Nephron (organoid): ENCODE measurements around the gene DENND4B.

Source experiments
- H3K27ac Mint-ChIP-seq, 3 experiments: 2 replicates each; pipeline ENCODE4 v1.8.0; 2020; ENCODE audit warnings: mixed read lengths in 3 of 3, mild to moderate bottlenecking in 2 of 3, moderate library complexity in 1 of 3
- H3K27me3 Mint-ChIP-seq: 2 replicates; pipeline ENCODE4 v1.8.0; 2021; ENCODE audit warnings: low read depth, mild to moderate bottlenecking, moderate library complexity, mixed read lengths
- H3K36me3 Mint-ChIP-seq: 2 replicates; pipeline ENCODE4 v1.8.0; 2020; ENCODE audit warnings: low read depth, mixed read lengths
- H3K4me1 Mint-ChIP-seq: 2 replicates; pipeline ENCODE4 v1.8.0; 2020; ENCODE audit warnings: mixed read lengths
- H3K4me3 Mint-ChIP-seq, 3 experiments: 2 replicates each; pipeline ENCODE4 v1.8.0; 2020; ENCODE audit warnings: mild to moderate bottlenecking in 3 of 3, mixed read lengths in 3 of 3, moderate library complexity in 2 of 3
- H3K9me3 Mint-ChIP-seq: 2 replicates; pipeline ENCODE4 v1.8.0; 2020; ENCODE audit warnings: mixed read lengths
- TF ChIP-seq, protein P1 (sequence below), 3 experiments: fragments of 200-600 bp; sonication (generic); IDR thresholded peaks; one replicate each; pipeline ENCODE4 v1.5.0; 2021; ENCODE audit warnings: antibody characterized with exemption in 3 of 3; ENCODE audit not compliant: unreplicated experiment in 3 of 3

Gene DENND4B

DNA sequence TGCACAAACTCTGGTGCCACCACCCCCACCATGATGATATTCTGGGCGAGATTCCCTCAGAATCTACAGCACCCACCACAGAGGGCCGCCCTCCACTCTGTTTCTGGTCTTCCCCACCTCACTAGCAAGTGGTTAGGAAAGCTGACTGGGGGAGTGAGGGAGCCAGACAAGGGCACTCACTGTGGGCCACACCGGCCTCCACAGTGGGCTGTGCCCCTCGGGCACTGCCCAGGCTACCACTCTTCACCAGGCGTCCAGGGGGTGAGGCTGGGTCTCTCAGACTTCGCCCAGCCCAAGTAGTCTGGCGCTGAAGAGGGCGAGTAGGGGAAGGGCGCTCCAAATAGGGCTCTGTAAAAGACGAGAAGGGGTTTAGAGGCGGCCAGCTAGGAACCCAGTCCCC, 12.6 kb downstream of the DENND4B start:
- Mint-ChIP-seq H3K27ac (no peak overlapping the region), H3K4me3 (no peak overlapping the region), H3K27me3 (no peaks in the 10 kb centered on the region), H3K9me3 (no peaks in the 10 kb centered on the region), H3K4me1 (no peaks in the 10 kb centered on the region), H3K36me3 (peaks cover 45% of the 10 kb centered on the region)
- TF ChIP-seq, protein P1, sequence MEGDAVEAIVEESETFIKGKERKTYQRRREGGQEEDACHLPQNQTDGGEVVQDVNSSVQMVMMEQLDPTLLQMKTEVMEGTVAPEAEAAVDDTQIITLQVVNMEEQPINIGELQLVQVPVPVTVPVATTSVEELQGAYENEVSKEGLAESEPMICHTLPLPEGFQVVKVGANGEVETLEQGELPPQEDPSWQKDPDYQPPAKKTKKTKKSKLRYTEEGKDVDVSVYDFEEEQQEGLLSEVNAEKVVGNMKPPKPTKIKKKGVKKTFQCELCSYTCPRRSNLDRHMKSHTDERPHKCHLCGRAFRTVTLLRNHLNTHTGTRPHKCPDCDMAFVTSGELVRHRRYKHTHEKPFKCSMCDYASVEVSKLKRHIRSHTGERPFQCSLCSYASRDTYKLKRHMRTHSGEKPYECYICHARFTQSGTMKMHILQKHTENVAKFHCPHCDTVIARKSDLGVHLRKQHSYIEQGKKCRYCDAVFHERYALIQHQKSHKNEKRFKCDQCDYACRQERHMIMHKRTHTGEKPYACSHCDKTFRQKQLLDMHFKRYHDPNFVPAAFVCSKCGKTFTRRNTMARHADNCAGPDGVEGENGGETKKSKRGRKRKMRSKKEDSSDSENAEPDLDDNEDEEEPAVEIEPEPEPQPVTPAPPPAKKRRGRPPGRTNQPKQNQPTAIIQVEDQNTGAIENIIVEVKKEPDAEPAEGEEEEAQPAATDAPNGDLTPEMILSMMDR (IDR thresholded peaks at IDR 0.05; ENCODE audit: unreplicated experiment in 3 of 3): no peak

DNA sequence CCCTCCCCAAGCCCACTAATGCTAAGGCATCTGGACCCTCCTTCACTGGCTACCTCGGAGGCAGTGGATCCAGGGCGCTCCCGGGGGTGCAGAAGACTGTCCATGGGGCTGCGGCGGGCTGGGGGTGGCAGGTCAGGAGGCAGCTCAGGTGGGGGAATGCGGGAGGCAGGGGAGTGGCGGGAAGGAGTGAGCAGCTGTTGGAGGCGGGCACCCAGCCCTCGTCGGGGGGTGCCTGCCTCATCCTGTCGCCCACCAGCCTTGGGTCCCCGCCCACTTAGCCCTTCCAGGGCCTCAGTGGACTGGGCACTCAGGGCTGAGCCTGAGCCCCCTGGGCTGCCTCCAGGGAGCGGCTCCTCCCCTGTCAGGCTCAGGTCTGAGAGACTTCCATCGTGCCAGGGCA, 13.1 kb downstream of the DENND4B start:
- H3K4me3 Mint-ChIP-seq: no peak overlapping the region
- no peaks in the 10 kb centered on the region for H3K27me3 Mint-ChIP-seq
- peaks cover 41% of the 10 kb centered on the region for H3K36me3 Mint-ChIP-seq
- no peaks in the 10 kb centered on the region for H3K9me3 Mint-ChIP-seq
- no peak overlapping the region for H3K27ac Mint-ChIP-seq
- TF ChIP-seq, protein P1 (IDR thresholded peaks at IDR 0.05; ENCODE audit: unreplicated experiment in 3 of 3): no peak
- H3K4me1 Mint-ChIP-seq: no peaks in the 10 kb centered on the region

DNA sequence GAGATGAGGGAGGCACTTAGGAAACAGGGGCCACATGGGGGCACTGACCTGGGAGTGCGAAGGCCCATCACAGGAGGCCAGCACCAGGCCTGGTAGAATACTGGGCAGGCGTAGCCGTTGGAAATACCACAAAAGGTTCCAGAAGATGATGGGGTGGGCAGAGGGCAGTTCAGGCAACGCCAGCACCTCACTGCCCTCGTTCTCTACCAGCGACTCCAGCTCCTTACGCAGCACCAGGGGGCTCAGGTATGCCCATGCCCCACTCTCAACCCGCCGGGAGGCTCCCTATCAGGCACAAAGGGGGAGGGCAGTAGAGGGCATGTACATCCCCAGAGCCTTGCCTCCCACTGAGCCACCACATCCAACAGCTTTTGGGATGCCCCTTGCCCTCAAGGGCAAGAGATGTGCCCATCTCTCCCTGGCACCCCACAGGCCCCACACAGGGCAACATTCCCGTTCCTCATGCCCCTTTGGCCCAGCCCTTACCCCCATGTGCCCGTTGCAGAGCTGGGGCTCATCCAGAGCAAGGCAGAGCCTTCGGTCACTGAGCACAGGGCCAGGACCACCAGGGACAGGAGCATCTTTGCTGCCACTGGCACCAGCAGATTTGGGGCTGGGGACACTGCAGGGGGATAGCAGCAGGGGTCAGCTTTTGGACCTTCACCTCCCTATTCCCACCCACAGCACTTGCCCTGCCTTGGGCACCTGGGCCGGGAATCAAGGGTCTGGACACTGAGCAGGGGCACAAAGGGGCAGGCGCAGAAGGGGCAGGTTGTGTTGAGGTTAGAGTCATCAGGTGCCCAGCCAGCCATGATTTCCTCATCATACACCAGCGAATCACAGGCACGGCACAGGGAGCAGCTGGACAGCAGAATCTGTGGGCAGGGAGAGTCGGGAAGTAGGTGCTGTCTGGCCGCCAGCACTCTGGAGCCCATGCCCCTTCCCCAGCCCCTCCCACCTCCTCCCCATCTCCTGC, 14.1 kb downstream of the DENND4B start:
- Mint-ChIP-seq H3K27me3 (no peaks in the 10 kb centered on the region), H3K4me3 (no peak overlapping the region), H3K4me1 (no peaks in the 10 kb centered on the region), H3K27ac (no peak overlapping the region), H3K36me3 (peaks cover 36% of the 10 kb centered on the region), H3K9me3 (no peaks in the 10 kb centered on the region)
- TF ChIP-seq, protein P1 (IDR thresholded peaks at IDR 0.05; ENCODE audit: unreplicated experiment in 3 of 3): no peak

DNA sequence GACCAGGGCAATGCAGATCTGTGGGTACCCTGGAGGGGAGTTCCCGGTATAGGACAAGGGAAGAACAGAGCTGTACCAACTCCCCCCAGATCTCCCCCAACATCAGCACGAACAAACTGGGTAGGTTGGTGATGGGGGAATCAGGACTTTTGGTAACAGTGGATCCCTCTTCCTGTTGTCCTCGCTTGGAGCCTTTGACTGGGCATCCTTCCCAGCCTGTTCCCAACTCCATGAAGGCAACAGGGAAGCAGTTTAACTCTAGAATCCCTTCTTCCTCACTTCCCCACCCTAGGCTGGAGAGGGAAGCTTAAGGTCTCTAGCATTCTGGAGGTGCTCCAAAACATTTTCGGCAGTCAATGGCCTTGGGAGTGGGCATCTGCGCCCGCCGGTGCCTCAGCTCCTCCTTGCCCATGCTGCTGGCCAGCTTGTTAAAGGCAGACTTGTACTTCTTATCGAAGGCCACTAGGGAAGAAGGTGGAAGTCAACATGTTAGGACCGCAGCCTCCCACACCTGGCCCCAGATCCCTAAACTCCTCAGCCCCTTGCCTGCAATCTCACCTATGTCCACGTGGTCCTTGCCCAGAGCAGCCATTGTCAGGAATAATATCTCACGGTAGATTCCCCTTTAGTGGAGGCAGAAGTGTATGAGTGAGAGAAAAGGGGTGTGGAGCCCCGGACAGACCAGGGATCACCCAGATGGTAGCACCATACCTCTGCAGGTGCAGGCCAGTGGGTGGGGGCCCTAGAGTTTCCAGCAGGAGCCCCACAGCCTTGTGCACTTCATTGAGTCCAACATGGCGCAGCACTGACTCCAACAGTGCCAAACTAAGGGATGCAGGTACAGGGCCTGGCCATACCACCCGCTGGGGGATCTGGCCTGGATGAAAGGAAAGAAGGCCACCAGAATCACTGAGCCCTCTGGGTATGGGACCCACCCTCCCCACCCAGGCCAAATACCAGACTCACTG, 16.3 kb downstream of the DENND4B start:
- H3K4me3 Mint-ChIP-seq: no peak overlapping the region
- TF ChIP-seq, protein P1 (IDR thresholded peaks at IDR 0.05; ENCODE audit: unreplicated experiment in 3 of 3): no peak
- H3K36me3 Mint-ChIP-seq: peaks cover 18% of the 10 kb centered on the region
- H3K27ac Mint-ChIP-seq: no peak overlapping the region
- no peaks in the 10 kb centered on the region for H3K9me3 Mint-ChIP-seq
- no peaks in the 10 kb centered on the region for H3K27me3 Mint-ChIP-seq
- H3K4me1 Mint-ChIP-seq: no peaks in the 10 kb centered on the region

DNA sequence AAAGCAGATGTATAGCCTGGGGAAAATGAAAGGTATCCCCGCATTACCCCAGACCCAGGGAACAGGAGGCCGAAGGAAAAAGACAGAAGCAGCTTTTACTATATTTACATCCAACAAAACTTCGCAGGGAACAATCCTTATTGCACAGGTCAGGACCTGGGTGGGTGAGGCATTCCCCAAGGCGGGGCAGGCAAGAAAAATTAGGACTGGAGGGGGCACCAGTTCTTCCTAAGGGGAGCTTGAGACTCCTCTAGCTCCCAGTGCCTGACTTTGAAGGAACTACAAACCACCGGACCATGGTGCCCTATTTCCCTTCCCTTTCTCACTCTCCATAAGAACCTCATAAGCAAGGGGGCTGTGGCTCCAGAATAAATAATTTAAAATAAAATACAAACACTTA, 17.1 kb downstream of the DENND4B start:
- TF ChIP-seq, protein P1 (IDR thresholded peaks at IDR 0.05; ENCODE audit: unreplicated experiment in 3 of 3): no peak
- Mint-ChIP-seq H3K4me1 (no peaks in the 10 kb centered on the region), H3K36me3 (peaks cover 15% of the 10 kb centered on the region), H3K27ac (no peak overlapping the region), H3K4me3 (no peak overlapping the region), H3K27me3 (no peaks in the 10 kb centered on the region), H3K9me3 (no peaks in the 10 kb centered on the region)
